Epithelial cell of esophagus (primary cell): ENCODE measurements around the gene SEZ6.

Source experiments
- DNase-seq: peaks from one replicate; pipeline ENCODE4 v3.0.0; 2010; ENCODE audit warnings: low read depth
- H3K4me3 ChIP-seq: 2 replicates; pipeline ENCODE4 v1.5.1; 2011; ENCODE audit warnings: mild to moderate bottlenecking, low read length, control low read depth
- CTCF ChIP-seq: IDR thresholded peaks from 2 replicates; pipeline ENCODE4 v1.5.1; 2011; ENCODE audit warnings: low read depth, mild to moderate bottlenecking, low read length, control low read depth, inconsistent platforms; ENCODE audit not compliant: insufficient read depth; ENCODE audit errors: missing control alignments

SEZ6 gene

GRCh38 chr17:28959471-28959871 is 46.4 kb downstream of the SEZ6 start:
- DNase-seq, result no peak
- H3K4me3 ChIP-seq, result no peak overlapping the region
- no peak for TF ChIP-seq CTCF

- TF ChIP-seq CTCF, result no peak
- DNase-seq, result no peak
- no peak overlapping the region for H3K4me3 ChIP-seq
These were observed 46.9 kb downstream of the SEZ6 start for GRCh38 chr17:28958820-28959455.

- DNase-seq, result no peak
- no peak for TF ChIP-seq CTCF
- no peak overlapping the region for H3K4me3 ChIP-seq
These were observed 47.9 kb downstream of the SEZ6 start for GRCh38 chr17:28957992-28958355.

GRCh38 chr17:28957277-28957991 is 48.4 kb downstream of the SEZ6 start:
- TF ChIP-seq CTCF, result no peak
- no peak overlapping the region for H3K4me3 ChIP-seq
- DNase-seq, result no peak

- no peak for TF ChIP-seq CTCF
- DNase-seq, result no peak
- no peak overlapping the region for H3K4me3 ChIP-seq
These were observed 49.0 kb downstream of the SEZ6 start for GRCh38 chr17:28956861-28957260.

- no peak for TF ChIP-seq CTCF
- no peak overlapping the region for H3K4me3 ChIP-seq
- no peak for DNase-seq
These were observed 49.7 kb downstream of the SEZ6 start for GRCh38 chr17:28956112-28956511.

- TF ChIP-seq CTCF, result no peak
- no peak for DNase-seq
- no peak overlapping the region for H3K4me3 ChIP-seq
These were observed 50.4 kb downstream of the SEZ6 start for GRCh38 chr17:28955408-28955807.
